B cell (primary cell): ENCODE results near the gene CYTL1.
"Not testable (repeated sequence)": the region's sequence is repeated elsewhere in the genome, so short reads cannot be mapped to it uniquely, and the experiment has no call there.

Source experiments
- CTCF ChIP-seq: fragments of 200-600 bp; IDR thresholded peaks from one replicate; pipeline ENCODE4 v1.8.0; 2022; ENCODE audit warnings: antibody characterized with exemption, mild to moderate bottlenecking
- EZH2 ChIP-seq: IDR thresholded peaks from 2 replicates; pipeline ENCODE4 v1.6.1; 2012; ENCODE audit warnings: borderline replicate concordance, low read depth, mild to moderate bottlenecking, moderate library complexity, low read length; ENCODE audit not compliant: insufficient read depth, poor library complexity, severe bottlenecking

GRCh38 chr4:4996935-4997334 lies 22.3 kb downstream of the CYTL1 start:
- not testable (repeated sequence) for TF ChIP-seq EZH2, CTCF
